IMR-90 (cell line): ENCODE results near the gene LRRC72. TPM values are rescaled to one million over a fixed set of nuclear protein-coding genes. Genes with fewer than 3 reads are reported as not detected.

Source experiments
- ATAC-seq: fragments of 200-7000 bp; cut with Tn5 transposase; 2 replicates; pipeline ENCODE4 v1.9.1; 2020; ENCODE audit warnings: low read depth, mild to moderate bottlenecking, moderate library complexity
- BruUV-seq: library from RNA; stranded (reverse); fragments of 400-500 nt; replicated peaks from 2 replicates; lab custom pipeline; 2021; lab: Mats Ljungman, UMichigan
- CTCF ChIA-PET: fragments of 300-600 bp; formaldehyde crosslinking; extraction: SDS; loops from one replicate; lab custom pipeline; 2021; ENCODE audit warnings: antibody characterized with exemption; lab: Yijun Ruan, JAX
- POLR2A ChIA-PET: fragments of 300-600 bp; sonication (Branson Sonifier 250); formaldehyde crosslinking; loops from one replicate; lab custom pipeline; 2022; ENCODE audit warnings: antibody characterized with exemption; ENCODE audit not compliant: unreplicated experiment; lab: Charles Lee
- DNase-seq: peaks from one replicate; pipeline ENCODE4 v3.0.0; 2013
- H2AFZ ChIP-seq: replicated peaks from 2 replicates; pipeline ENCODE3; 2013; ENCODE audit warnings: low read length, mild to moderate bottlenecking; ENCODE audit not compliant: poor library complexity
- H2AK5ac ChIP-seq: 2 replicates; pipeline ENCODE4 v1.6.1; 2013; ENCODE audit warnings: low read depth, low read length, inconsistent platforms
- H2AK9ac ChIP-seq: replicated peaks from 2 replicates; pipeline ENCODE3; 2013; ENCODE audit warnings: mild to moderate bottlenecking, low read depth, low read length, moderate library complexity; ENCODE audit not compliant: poor library complexity
- H2BK120ac ChIP-seq: 2 replicates; pipeline ENCODE4 v1.6.1; 2013; ENCODE audit warnings: low read depth, low read length, inconsistent platforms
- H2BK15ac ChIP-seq: 3 replicates; pipeline ENCODE4 v1.6.1; 2013; ENCODE audit warnings: low read depth, low read length, inconsistent platforms
- H2BK20ac ChIP-seq: 2 replicates; pipeline ENCODE4 v1.6.1; 2013; ENCODE audit warnings: low read depth, mild to moderate bottlenecking, inconsistent platforms, low read length, moderate library complexity
- H2BK5ac ChIP-seq: 2 replicates; pipeline ENCODE4 v1.6.1; 2013; ENCODE audit warnings: mild to moderate bottlenecking, low read depth, low read length, inconsistent platforms; ENCODE audit not compliant: poor library complexity, severe bottlenecking
- H3K14ac ChIP-seq: replicated peaks from 2 replicates; pipeline ENCODE4 v1.6.1; 2013; ENCODE audit warnings: low read depth, low read length, inconsistent platforms
- H3K18ac ChIP-seq: 2 replicates; pipeline ENCODE4 v1.6.1; 2013; ENCODE audit warnings: low read depth, low read length, control low read depth
- H3K23ac ChIP-seq: 2 replicates; pipeline ENCODE4 v1.6.1; 2013; ENCODE audit warnings: low read depth, low read length, inconsistent platforms
- H3K27ac ChIP-seq: 2 replicates; pipeline ENCODE4 v1.5.1; 2013; ENCODE audit warnings: mild to moderate bottlenecking, control low read depth, low read length; ENCODE audit not compliant: insufficient read depth
- H3K27me3 ChIP-seq: 2 replicates; pipeline ENCODE4 v1.6.1; 2013; ENCODE audit warnings: low read length; ENCODE audit not compliant: control insufficient read depth, insufficient read depth
- H3K36me3 ChIP-seq: 2 replicates; pipeline ENCODE4 v1.6.1; 2013; ENCODE audit warnings: low read length, mixed read lengths; ENCODE audit not compliant: control insufficient read depth, insufficient read depth
- H3K4ac ChIP-seq: 2 replicates; pipeline ENCODE4 v1.6.1; 2013; ENCODE audit warnings: low read depth, low read length, inconsistent platforms
- H3K4me1 ChIP-seq: 2 replicates; pipeline ENCODE4 v1.6.1; 2013; ENCODE audit warnings: low read length, mixed read lengths; ENCODE audit not compliant: control insufficient read depth, insufficient read depth
- H3K4me2 ChIP-seq: 2 replicates; pipeline ENCODE4 v1.6.1; 2013; ENCODE audit warnings: low read depth, mild to moderate bottlenecking, control low read depth, low read length, moderate library complexity
- H3K4me3 ChIP-seq: 2 replicates; pipeline ENCODE4 v1.5.1; 2013; ENCODE audit warnings: low read depth, mild to moderate bottlenecking, control low read depth, low read length, moderate library complexity; ENCODE audit not compliant: insufficient read depth
- H3K56ac ChIP-seq: 2 replicates; pipeline ENCODE4 v1.6.1; 2013; ENCODE audit warnings: low read length, inconsistent platforms; ENCODE audit not compliant: insufficient read depth; ENCODE audit errors: extremely low read depth
- H3K79me1 ChIP-seq, 2 experiments: 2 replicates each; pipeline ENCODE4 v1.6.1; 2013; ENCODE audit warnings: low read length in 2 of 2, inconsistent platforms in 1 of 2, low read depth in 1 of 2
- H3K9ac ChIP-seq: 2 replicates; pipeline ENCODE4 v1.6.1; 2013; ENCODE audit warnings: low read depth, low read length, control low read depth
- H3K9me1 ChIP-seq: 2 replicates; pipeline ENCODE4 v1.6.1; 2013; ENCODE audit warnings: low read length, inconsistent platforms; ENCODE audit not compliant: insufficient read depth
- H3K9me3 ChIP-seq: 2 replicates; pipeline ENCODE4 v1.6.1; 2013; ENCODE audit warnings: low read length; ENCODE audit not compliant: control insufficient read depth, insufficient read depth
- H4K20me1 ChIP-seq: 2 replicates; pipeline ENCODE4 v1.6.1; 2013; ENCODE audit warnings: low read length, inconsistent platforms; ENCODE audit not compliant: insufficient read depth
- H4K5ac ChIP-seq: 2 replicates; pipeline ENCODE4 v1.6.1; 2013; ENCODE audit warnings: mild to moderate bottlenecking, low read depth, low read length, control low read depth
- H4K8ac ChIP-seq, 2 experiments: 2 replicates each; pipeline ENCODE4 v1.6.1; 2013; ENCODE audit warnings: low read depth in 2 of 2, low read length in 2 of 2, control low read depth in 1 of 2, inconsistent platforms in 1 of 2
- H4K91ac ChIP-seq: 2 replicates; pipeline ENCODE4 v1.6.1; 2013; ENCODE audit warnings: low read depth, low read length, inconsistent platforms; ENCODE audit not compliant: insufficient read depth
- BHLHE40 ChIP-seq: fragments of 150-350 bp; IDR thresholded peaks from 2 replicates; pipeline ENCODE4 v1.6.1; 2016; ENCODE audit warnings: mild to moderate bottlenecking, low read depth, low read length
- CEBPB ChIP-seq: IDR thresholded peaks from 2 replicates; pipeline ENCODE4 v1.6.1; 2012; ENCODE audit warnings: low read depth, low read length, improper control_type of control experiment
- CHD1 ChIP-seq: IDR thresholded peaks from 2 replicates; pipeline ENCODE4 v1.6.1; 2012; ENCODE audit warnings: low read depth, low read length, improper control_type of control experiment
- CTCF ChIP-seq: conservative IDR thresholded peaks from 2 replicates; pipeline ENCODE4 v1.5.1; 2012; ENCODE audit warnings: mild to moderate bottlenecking, low read depth, low read length, improper control_type of control experiment
- ELK1 ChIP-seq: fragments of 150-350 bp; IDR thresholded peaks from 2 replicates; pipeline ENCODE4 v1.6.1; 2016; ENCODE audit warnings: low read depth, mild to moderate bottlenecking, low read length, moderate library complexity, borderline replicate concordance
- FOS ChIP-seq: fragments of 150-350 bp; IDR thresholded peaks from 2 replicates; pipeline ENCODE4 v1.6.1; 2016; ENCODE audit warnings: low read depth, low read length
- MAFK ChIP-seq: IDR thresholded peaks from 2 replicates; pipeline ENCODE4 v1.6.1; 2012; ENCODE audit warnings: low read depth, low read length, improper control_type of control experiment
- MAZ ChIP-seq: IDR thresholded peaks from 2 replicates; pipeline ENCODE4 v1.6.1; 2012; ENCODE audit warnings: low read depth, mild to moderate bottlenecking, low read length, improper control_type of control experiment, moderate library complexity, borderline replicate concordance
- NFE2L2 ChIP-seq: fragments of 150-350 bp; IDR thresholded peaks from 2 replicates; pipeline ENCODE4 v1.6.1; 2016; ENCODE audit warnings: low read depth, mild to moderate bottlenecking, low read length
- POLR2A ChIP-seq: IDR thresholded peaks from 2 replicates; pipeline ENCODE4 v1.6.1; 2012; ENCODE audit warnings: mild to moderate bottlenecking, low read depth, low read length
- RAD21 ChIP-seq: IDR thresholded peaks from 2 replicates; pipeline ENCODE4 v1.6.1; 2012; ENCODE audit warnings: low read length, improper control_type of control experiment
- RCOR1 ChIP-seq: IDR thresholded peaks from 2 replicates; pipeline ENCODE4 v1.6.1; 2012; ENCODE audit warnings: mild to moderate bottlenecking, low read length, improper control_type of control experiment; ENCODE audit not compliant: insufficient replicate concordance
- RFX5 ChIP-seq: IDR thresholded peaks from 2 replicates; pipeline ENCODE4 v1.8.0; 2012; ENCODE audit warnings: low read depth, mild to moderate bottlenecking, low read length, moderate library complexity
- SMC3 ChIP-seq: fragments of 150-350 bp; IDR thresholded peaks from 2 replicates; pipeline ENCODE4 v1.6.1; 2016; ENCODE audit warnings: low read depth, mild to moderate bottlenecking, antibody characterized with exemption, low read length, moderate library complexity
- USF2 ChIP-seq: fragments of 150-350 bp; IDR thresholded peaks from 2 replicates; pipeline ENCODE4 v1.6.1; 2017; ENCODE audit warnings: mild to moderate bottlenecking, antibody characterized with exemption, low read length, low read depth
- WGBS, 2 experiments: methylation state at CpG; one replicate each; pipeline versions ENCODE4 v1.1.5 to v1.1.7; 2013; ENCODE audit warnings: missing lambda C conversion rate in 2 of 2; ENCODE audit not compliant: insufficient read length in 1 of 2; ENCODE audit errors: extremely low coverage in 2 of 2; 5-methylcytosine and 5-hydroxymethylcytosine counted together
- dilution Hi-C: fragments of 300-500 bp; cut with HindIII; formaldehyde crosslinking; loops from one replicate; pipeline ENCODE4 v1.14.3; 2018; ENCODE audit warnings: low sequenced_read_pairs; ENCODE audit not compliant: unreplicated experiment
- in situ Hi-C: fragments of 300-500 bp; cut with MboI; formaldehyde crosslinking; loops from 3 replicates; pipeline ENCODE4 v1.14.3; 2019; ENCODE audit warnings: low sequenced_read_pairs, inconsistent platforms, mixed read lengths
- intact Hi-C: fragments of 100-400 bp; cut with micrococcal nuclease; formaldehyde crosslinking; loops from 2 replicates; pipeline ENCODE4 v1.10.0; 2022
- polyA plus RNA-seq, 3 experiments: library from polyadenylated mRNA; depleted of rRNA; stranded (reverse); fragments of >200 nt; gene quantifications; 2 replicates each; pipeline ENCODE4 v1.2.3, GENCODE V29; 2012; ENCODE audit warnings: low replicate concordance in 1 of 3
- total RNA-seq: library from RNA; depleted of rRNA; stranded (reverse); fragments of >200 nt; gene quantifications from 2 replicates; pipeline ENCODE4 v1.2.3, GENCODE V29; 2012

The LRRC72 gene
- total and polyA plus RNA-seq, 2 of the 4 experiments (the other 2 are of a cell fraction), result not detected

GRCh38 chr7:16514271-16514670 lies 12.4 kb upstream of the LRRC72 start:
- no peaks in the 10 kb centered on the region for H3K36me3 ChIP-seq
- no peak overlapping the region for H3K23ac ChIP-seq
- no peak overlapping the region for H2AK5ac ChIP-seq
- no TSS peak for BruUV-seq
- no peak overlapping the region for H2BK20ac ChIP-seq
- no peaks in the 10 kb centered on the region for H3K9me3 ChIP-seq
- POLR2A ChIA-PET, result no interaction called here
- no peak overlapping the region for H2BK120ac ChIP-seq
- no peak for TF ChIP-seq POLR2A
- no peak for TF ChIP-seq RAD21
- TF ChIP-seq USF2, result no peak
- TF ChIP-seq RFX5, result no peak
- TF ChIP-seq FOS, result no peak
- TF ChIP-seq CEBPB, result no peak
- no peak for TF ChIP-seq MAZ
- TF ChIP-seq CHD1, result no peak
- no peak for TF ChIP-seq MAFK
- TF ChIP-seq SMC3, result no peak
- no peak for TF ChIP-seq BHLHE40
- TF ChIP-seq CTCF, result no peak
- TF ChIP-seq NFE2L2, result no peak
- TF ChIP-seq ELK1, result no peak
- TF ChIP-seq RCOR1, result no peak
- dilution Hi-C loops, result no loop called here
- intact Hi-C loops, result no loop called here
- no peak overlapping the region for H3K4me3 ChIP-seq
- no peak for ATAC-seq
- H3K14ac ChIP-seq, result no peak overlapping the region
- H3K9ac ChIP-seq, result no peak overlapping the region
- no peak overlapping the region for H4K8ac ChIP-seq
- no peak overlapping the region for H2AK9ac ChIP-seq
- H3K56ac ChIP-seq, result no peak overlapping the region
- no peak overlapping the region for H3K18ac ChIP-seq
- H3K9me1 ChIP-seq, result no peaks in the 10 kb centered on the region
- in situ Hi-C loops, result no loop called here
- no peak overlapping the region for H3K4me2 ChIP-seq
- 0 out of 2 replicates have a peak, but pooled peaks cover 2% of the 10 kb centered on the region for H3K27me3 ChIP-seq
- H4K5ac ChIP-seq, result no peak overlapping the region
- WGBS, 2 experiments, result no CpG with 5 or more reads among the region's 1 CpG
- H3K27ac ChIP-seq, result no peak overlapping the region
- no peak for DNase-seq
- H2BK15ac ChIP-seq, result no peak overlapping the region
- no peak overlapping the region for H3K4ac ChIP-seq
- H2BK5ac ChIP-seq, result no peak overlapping the region
- CTCF ChIA-PET, result no interaction called here
- H4K91ac ChIP-seq, result no peak overlapping the region
- no peaks in the 10 kb centered on the region for H3K79me1 ChIP-seq
- H2AFZ ChIP-seq, result no peak overlapping the region
- no peaks in the 10 kb centered on the region for H4K20me1 ChIP-seq
- H3K4me1 ChIP-seq, result no peaks in the 10 kb centered on the region
